Ammon's horn (tissue), 1 donor: ENCODE data around the gene EBNA1BP2.
A peak's percentile ranks its signal among the peaks of the same experiment; 100 is the strongest.
"Not testable (repeated sequence)": the region's sequence is repeated elsewhere in the genome, so short reads cannot be mapped to it uniquely, and the experiment has no call there.

ENCODE experiments used
- DNase-seq: peaks from one replicate; pipeline ENCODE4 v3.0.0-alpha.2; 2016; ENCODE audit warnings: low spot score

EBNA1BP2 gene

GRCh38 chr1:43172527-43172972, 460 bp upstream of the EBNA1BP2 start:
- peak; percentile 95 for DNase-seq

DNA sequence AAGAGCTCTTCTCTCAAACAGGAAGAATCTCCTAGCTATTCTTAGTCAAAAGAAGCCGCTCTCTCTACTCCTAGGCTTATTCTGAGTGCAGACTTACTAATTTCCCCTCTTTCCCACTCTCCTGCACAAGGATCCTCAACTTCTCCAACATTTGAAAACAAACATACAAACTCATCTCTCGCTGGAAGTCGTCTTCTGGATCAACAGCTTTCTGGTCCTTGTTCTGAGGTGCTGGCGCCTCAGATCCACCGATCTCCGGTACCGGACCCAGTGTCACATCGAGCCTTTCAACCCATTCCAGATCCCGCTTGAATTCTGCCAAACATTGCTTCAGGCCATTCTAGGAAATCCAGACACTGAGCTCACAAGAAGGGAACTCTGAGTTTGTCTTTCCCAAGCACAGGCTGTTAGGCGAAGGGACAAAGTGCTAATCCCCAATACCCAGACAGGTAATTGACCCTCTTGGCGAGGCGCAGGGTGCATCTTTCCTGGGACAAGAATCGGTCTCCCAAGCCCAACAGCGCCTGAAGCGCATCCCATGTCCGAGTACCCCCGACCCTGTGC, 696 bp downstream of the EBNA1BP2 start:
- no peak for DNase-seq

GRCh38 chr1:43165765-43166164, 6.3 kb downstream of the EBNA1BP2 start:
- no peak for DNase-seq

GRCh38 chr1:43165162-43165561, 6.9 kb downstream of the EBNA1BP2 start:
- DNase-seq: no peak

DNA sequence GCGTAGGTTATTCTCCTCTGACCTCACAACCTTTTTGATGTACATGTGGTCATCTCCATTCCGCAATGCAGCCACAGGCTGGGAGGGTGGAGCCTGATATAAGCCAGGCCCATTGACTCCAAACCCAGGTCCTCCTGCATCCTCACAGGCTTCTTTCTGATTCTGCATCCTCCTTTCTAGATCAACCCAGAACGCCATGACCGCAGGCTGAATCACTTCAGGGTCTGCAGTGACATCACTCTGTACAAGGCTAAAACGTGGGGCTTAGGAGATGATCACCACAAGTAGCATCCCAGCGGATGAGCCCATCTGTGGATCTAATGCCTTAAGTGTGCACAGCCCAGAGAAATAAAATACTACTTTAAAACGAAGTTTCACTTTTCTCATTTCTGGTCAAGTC, 16.1 kb downstream of the EBNA1BP2 start:
- no peak for DNase-seq

DNA sequence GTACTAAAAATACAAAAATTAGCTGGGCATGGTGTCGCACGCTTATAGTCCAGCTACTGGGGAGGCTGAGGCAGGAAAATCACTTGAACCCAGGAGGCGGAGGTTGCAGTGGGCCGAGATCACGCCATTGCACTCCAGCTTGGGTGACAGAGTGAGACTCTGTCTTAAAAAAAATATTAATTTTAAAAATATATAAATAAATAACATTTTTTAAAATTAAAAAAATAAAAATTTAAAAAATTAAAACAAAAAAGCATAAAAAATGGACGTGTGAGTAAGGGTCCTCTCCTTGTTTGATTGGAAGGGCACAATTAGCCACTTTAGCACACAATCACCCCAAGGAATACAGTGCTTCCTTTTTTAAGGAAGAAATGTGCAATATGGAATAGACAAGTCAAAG, 18.6 kb downstream of the EBNA1BP2 start:
- DNase-seq: no peak

GRCh38 chr1:43152866-43153265, 19.2 kb downstream of the EBNA1BP2 start:
- DNase-seq: no peak

DNA sequence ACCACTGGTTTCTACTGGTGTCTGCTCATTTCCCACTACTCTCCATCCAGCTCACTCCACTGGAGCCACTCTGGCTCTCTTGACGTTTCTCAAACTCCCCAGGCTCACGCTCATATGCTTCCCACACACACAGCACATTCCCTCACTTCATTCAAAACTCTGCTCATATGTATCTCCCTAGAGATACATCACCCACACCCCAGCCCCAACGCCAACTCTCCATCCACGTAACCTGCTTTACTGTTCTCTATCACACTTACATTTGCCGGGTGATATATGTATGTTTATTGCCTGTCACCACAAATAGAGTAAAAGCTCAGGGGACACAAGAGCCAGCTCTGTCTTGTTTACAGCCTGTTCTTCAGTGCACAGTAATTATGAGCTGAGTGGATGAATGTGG, 22.2 kb downstream of the EBNA1BP2 start:
- DNase-seq: no peak

GRCh38 chr1:43147625-43148327, 24.3 kb downstream of the EBNA1BP2 start:
- DNase-seq: peak; percentile 80

- no peak for DNase-seq
These were observed 27.9 kb downstream of the EBNA1BP2 start for GRCh38 chr1:43144237-43144636.

GRCh38 chr1:43143441-43143888, 28.6 kb downstream of the EBNA1BP2 start:
- no peak for DNase-seq

DNA sequence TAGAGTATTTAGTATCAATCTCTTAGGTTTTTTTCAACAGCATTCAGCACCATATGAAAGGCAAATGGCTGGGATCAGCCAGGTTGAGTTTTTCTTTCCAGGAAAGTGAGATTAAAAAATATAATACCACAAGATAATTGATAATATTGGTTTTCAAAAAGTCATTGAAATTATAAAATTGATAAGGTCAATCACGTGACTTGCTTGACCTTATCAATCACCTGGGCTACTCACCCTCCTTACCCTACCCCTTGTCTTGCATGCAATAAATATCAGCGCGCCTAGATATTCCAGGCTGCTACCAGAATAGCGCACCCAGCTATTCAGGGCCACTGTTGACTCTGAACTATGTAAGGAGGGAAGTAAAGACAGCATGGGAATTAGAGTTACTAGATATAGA, 31.5 kb downstream of the EBNA1BP2 start:
- DNase-seq: no peak

DNA sequence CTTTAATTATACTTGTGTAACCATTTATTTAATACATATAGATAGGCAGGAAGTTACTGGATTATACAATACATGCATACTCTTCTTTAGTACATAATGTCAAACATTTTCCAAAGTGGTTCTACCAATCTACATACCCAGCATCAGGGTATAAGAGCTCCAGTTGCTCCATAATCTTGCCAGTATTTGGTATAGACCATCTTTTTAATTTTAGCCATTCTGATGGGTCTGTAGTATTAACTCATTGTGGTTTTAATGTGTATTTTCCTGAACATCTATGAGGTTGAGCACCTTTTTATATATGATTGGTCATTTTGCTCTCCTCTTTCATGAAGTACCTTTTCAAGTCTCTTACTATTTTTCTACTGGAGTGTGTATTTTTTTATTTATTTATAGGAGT, 32.1 kb downstream of the EBNA1BP2 start:
- no peak for DNase-seq

DNA sequence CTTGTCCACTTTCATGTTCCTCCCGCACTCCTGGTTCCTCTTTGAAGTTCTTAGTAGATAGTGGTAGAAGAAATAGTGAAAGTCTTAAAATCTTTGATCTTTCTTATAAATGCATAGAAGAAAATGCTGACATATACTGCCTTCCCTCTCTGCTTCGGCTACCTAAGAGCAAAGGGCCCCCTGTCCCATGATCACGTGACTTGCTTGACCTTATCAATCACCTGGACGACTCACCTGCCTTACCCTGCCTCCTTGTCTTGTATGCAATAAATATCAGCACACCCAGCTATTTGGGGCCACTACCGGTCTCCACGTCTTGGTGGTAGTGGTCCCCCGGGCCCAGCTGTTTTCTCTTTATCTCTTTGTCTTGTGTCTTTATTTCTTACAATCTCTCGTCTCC, 32.8 kb downstream of the EBNA1BP2 start:
- not testable (repeated sequence) for DNase-seq

DNA sequence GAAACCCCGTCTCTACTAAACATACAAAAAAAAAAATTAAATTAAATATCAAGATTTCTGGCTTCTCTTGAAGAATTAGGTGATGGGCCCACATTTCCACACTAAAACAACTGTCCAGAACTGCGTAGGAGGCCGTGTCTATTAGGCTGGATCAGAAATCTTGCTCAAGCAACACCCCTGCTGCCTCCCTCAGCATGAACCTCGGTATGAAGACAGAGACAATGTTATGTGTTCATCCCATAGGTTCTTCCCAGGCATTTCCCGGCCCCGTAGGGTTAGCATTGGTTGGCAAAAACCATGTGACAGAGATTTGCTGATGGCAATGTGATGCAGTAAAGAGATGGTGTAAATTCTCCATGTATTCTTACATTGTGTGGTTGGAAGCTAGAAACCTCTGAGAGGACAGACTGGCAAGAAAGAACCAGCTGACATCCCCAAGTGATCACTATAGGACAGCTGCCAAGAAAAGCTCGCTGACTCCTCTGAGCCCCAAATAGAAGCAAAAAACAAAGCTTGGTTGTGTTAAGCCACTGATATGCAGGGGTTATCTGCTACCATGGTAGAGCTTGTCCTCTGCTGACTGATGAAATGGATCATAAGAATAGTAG, 34.5 kb downstream of the EBNA1BP2 start:
- peak; percentile 57 for DNase-seq

DNA sequence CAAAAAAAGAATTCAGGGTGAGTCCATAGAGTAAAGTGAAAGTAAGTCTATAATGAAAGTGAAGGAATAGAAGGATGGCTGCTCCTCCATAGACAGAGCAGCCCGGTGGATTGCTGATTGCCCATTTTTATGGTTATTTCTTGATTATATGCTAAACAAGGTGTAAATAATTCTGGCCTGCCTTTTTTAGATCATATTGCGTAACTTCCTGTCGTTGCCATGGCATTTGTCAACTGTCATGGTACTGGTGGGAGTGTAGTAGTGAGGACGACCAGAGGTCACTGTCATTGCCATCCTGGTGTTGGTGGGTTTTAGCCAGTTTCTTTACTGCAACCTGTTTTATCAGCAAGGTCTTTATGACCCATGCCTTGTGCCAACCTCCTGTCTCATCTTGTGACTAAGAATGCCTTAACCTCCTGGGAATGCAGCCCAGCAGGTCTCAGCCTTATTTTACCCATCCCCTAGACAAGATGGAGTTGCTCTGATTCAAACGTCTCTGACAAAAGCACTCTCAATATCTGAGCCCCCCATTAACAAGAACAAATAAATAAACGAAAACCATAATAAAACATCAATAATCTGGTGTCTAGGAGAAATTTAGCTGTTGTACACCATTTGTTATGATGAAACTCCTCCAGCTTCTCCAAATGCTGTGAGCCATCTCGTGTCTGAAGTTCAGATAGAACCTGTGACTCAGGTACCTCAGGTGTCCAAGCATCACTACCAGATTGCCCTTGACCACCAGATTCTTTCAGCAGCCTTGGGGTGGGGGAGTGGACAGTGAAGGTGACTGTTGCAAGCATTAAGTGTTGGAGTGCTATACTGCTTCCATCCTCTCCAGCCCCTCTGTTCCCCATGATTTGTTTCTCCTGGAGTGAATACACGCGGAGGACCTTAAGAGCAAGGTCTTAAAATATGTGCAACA, 36.0 kb downstream of the EBNA1BP2 start:
- no peak for DNase-seq

GRCh38 chr1:43134640-43135039, 37.5 kb downstream of the EBNA1BP2 start:
- no peak for DNase-seq

- no peak for DNase-seq
These were observed 38.0 kb downstream of the EBNA1BP2 start for GRCh38 chr1:43134068-43134467.

DNA sequence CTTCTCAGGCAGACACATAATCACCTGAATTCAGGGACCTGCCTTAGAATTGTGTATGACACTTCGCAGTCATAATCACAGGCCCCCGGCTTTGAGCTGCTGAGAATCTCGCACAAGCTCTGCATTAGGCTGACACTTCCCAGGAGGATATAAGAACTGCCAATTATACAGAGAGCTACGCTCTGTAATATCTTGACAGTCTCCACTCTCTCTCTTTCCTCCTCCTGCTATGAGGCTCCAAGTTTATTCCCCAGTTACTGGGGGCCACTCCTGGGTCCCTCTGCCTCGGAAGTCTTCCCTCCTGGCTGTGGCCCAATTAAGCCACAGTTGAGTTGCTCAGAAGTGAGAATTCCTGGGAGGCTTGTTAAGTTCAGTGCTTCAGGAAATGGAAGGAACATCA, 42.7 kb downstream of the EBNA1BP2 start:
- no peak for DNase-seq

- no peak for DNase-seq
These were observed 43.3 kb downstream of the EBNA1BP2 start for GRCh38 chr1:43128816-43129215.

DNA sequence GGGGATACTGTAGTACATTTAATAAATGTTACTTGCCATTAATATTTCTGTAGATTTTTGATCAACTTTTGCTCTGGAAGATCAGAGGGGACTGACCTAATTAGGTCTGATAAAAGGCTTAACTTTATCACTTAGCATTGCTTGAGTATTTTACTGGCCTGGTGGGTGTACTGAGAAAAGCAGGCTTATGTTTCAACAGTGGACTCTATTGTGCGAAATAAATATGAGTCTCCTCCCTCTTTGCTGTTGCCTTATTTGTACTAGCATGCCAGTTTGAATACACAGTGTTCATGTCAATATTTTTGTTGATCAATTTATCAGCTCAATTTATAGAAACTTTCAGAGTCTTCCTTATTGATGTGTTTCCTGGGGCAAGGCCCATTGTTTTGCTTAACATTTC, 49.1 kb downstream of the EBNA1BP2 start:
- no peak for DNase-seq

GRCh38 chr1:43121256-43121900, 50.7 kb downstream of the EBNA1BP2 start:
- no peak for DNase-seq
